Uterus (tissue), 4 donors: ENCODE results near the gene SPINK1. TPM values are rescaled to one million over a fixed set of nuclear protein-coding genes. Genes with fewer than 3 reads are reported as not detected.

Experiments used
- DNase-seq, 2 donors: peaks; one replicate each; pipeline ENCODE4 v3.0.0-alpha.2; 2019 to 2020
- H3K27ac ChIP-seq, 2 donors: fragments of 200-600 bp; sonication (generic); 1 replicate in 1 of 2; 2 replicates in 1 of 2; pipeline ENCODE4 v1.5.1; 2016 to 2018
- H3K27me3 ChIP-seq, 2 donors: fragments of 200-600 bp; sonication (generic); one replicate each; pipeline ENCODE4 v1.5.1; 2018 to 2019; ENCODE audit warnings: control low read depth in 1 of 2
- H3K36me3 ChIP-seq, 2 donors: fragments of 200-600 bp; sonication (generic); one replicate each; pipeline ENCODE4 v1.5.1; 2019; ENCODE audit warnings: control low read depth in 1 of 2
- H3K4me1 ChIP-seq, 2 donors: fragments of 200-600 bp; sonication (generic); one replicate each; pipeline ENCODE4 v1.5.1; 2018 to 2019; ENCODE audit warnings: control low read depth in 1 of 2
- H3K4me3 ChIP-seq, 2 donors: fragments of 200-600 bp; sonication (generic); 1 replicate in 1 of 2; 2 replicates in 1 of 2; pipeline ENCODE4 v1.5.1; 2018 to 2019; ENCODE audit warnings: mild to moderate bottlenecking in 1 of 2
- H3K9me3 ChIP-seq, 2 donors: fragments of 200-600 bp; sonication (generic); one replicate each; pipeline ENCODE4 v1.5.1; 2019; ENCODE audit warnings: control low read depth in 1 of 2
- POLR2A ChIP-seq, 2 donors: fragments of 450-650 bp; IDR thresholded peaks; one replicate each; pipeline ENCODE4 v1.6.1; 2016; ENCODE audit warnings: antibody characterized with exemption in 2 of 2, mild to moderate bottlenecking in 1 of 2, moderate library complexity in 1 of 2
- intact Hi-C: fragments of 100-400 bp; cut with DNase I; formaldehyde crosslinking; loops from one replicate; pipeline ENCODE4 v1.15.1; 2023; ENCODE audit warnings: low total_unique reads
- total RNA-seq, 4 donors: library from RNA; depleted of rRNA in 3 of 4; stranded (reverse); fragments of >200 nt in 3 of 4; gene quantifications; one replicate each; pipeline versions ENCODE4 v1.1.0 to v1.2.4, GENCODE V29; 2014 to 2023
- TF ChIP-seq, protein P1 (sequence below), 4 experiments: fragments of 200-600 bp in 2 of 4; fragments of 450-650 bp in 2 of 4; sonication (generic) in 2 of 4; IDR thresholded peaks; one replicate each; pipeline ENCODE4 v1.5.1; 2016 to 2019; ENCODE audit warnings: antibody characterized with exemption in 4 of 4, mild to moderate bottlenecking in 2 of 4, moderate library complexity in 1 of 4
- donor health status: DM: yes; HTN: yes; CAD: no.

SPINK1 gene
- total RNA-seq, 4 donors from 2014 or later = not detected

DNA sequence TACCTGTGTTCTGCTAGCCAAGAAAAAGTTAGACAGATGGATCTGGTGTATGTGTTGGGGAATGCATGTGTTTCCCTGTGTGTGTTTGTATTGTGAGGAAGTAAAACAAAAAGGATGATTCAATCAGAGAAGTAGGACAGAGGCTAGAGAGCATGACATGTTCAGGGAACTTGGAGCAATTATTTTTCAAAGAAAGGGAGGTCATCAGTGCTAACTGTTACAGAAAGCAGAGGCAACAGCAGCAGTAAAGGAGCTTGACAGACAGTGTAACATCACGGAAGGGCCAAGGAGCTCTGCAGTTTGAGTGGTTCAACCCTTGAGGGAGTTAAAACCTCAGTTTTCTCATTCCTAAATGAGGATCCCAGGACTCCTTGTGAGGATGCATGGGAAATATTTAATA lies 13.2 kb downstream of the SPINK1 start:
- Histone ChIP-seq H3K9me3 (no peaks in the 10 kb centered on the region), H3K27ac (no peak overlapping the region), H3K4me3 (no peak overlapping the region), H3K36me3 (no peaks in the 10 kb centered on the region), H3K27me3 (no peaks in the 10 kb centered on the region), H3K4me1 (no peaks in the 10 kb centered on the region)
- intact Hi-C loops = no loop called here
- no peak for DNase-seq
- TF ChIP-seq, protein P1, sequence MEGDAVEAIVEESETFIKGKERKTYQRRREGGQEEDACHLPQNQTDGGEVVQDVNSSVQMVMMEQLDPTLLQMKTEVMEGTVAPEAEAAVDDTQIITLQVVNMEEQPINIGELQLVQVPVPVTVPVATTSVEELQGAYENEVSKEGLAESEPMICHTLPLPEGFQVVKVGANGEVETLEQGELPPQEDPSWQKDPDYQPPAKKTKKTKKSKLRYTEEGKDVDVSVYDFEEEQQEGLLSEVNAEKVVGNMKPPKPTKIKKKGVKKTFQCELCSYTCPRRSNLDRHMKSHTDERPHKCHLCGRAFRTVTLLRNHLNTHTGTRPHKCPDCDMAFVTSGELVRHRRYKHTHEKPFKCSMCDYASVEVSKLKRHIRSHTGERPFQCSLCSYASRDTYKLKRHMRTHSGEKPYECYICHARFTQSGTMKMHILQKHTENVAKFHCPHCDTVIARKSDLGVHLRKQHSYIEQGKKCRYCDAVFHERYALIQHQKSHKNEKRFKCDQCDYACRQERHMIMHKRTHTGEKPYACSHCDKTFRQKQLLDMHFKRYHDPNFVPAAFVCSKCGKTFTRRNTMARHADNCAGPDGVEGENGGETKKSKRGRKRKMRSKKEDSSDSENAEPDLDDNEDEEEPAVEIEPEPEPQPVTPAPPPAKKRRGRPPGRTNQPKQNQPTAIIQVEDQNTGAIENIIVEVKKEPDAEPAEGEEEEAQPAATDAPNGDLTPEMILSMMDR (IDR thresholded peaks at IDR 0.05) = no peak
- no peak for TF ChIP-seq POLR2A (IDR thresholded peaks at IDR 0.05)

DNA sequence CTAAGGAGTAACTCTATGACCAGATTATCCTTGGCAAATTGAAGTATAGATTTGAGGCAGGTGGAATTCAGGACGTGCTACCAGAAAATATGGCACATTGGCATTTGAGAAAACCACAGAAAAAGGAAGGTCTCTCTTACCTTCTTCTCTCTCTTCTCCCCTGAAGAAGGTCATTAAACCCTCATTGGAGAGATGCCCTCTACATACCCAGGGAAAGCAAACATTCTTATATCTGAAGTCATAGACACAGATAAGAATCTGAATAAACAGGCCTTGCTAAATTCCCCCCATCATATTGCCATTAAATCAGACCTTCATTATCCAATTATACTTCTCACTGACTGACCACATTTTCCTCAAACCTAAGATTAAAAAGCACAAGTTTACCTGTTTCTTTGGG lies 17.8 kb downstream of the SPINK1 start:
- no peak overlapping the region for H3K27ac ChIP-seq
- H3K36me3 ChIP-seq = no peaks in the 10 kb centered on the region
- H3K27me3 ChIP-seq = no peaks in the 10 kb centered on the region
- no peaks in the 10 kb centered on the region for H3K4me1 ChIP-seq
- intact Hi-C loops = no loop called here
- H3K9me3 ChIP-seq = no peaks in the 10 kb centered on the region
- DNase-seq = no peak
- no peak overlapping the region for H3K4me3 ChIP-seq
- TF ChIP-seq, protein P1 (IDR thresholded peaks at IDR 0.05) = no peak
- no peak for TF ChIP-seq POLR2A (IDR thresholded peaks at IDR 0.05)

DNA sequence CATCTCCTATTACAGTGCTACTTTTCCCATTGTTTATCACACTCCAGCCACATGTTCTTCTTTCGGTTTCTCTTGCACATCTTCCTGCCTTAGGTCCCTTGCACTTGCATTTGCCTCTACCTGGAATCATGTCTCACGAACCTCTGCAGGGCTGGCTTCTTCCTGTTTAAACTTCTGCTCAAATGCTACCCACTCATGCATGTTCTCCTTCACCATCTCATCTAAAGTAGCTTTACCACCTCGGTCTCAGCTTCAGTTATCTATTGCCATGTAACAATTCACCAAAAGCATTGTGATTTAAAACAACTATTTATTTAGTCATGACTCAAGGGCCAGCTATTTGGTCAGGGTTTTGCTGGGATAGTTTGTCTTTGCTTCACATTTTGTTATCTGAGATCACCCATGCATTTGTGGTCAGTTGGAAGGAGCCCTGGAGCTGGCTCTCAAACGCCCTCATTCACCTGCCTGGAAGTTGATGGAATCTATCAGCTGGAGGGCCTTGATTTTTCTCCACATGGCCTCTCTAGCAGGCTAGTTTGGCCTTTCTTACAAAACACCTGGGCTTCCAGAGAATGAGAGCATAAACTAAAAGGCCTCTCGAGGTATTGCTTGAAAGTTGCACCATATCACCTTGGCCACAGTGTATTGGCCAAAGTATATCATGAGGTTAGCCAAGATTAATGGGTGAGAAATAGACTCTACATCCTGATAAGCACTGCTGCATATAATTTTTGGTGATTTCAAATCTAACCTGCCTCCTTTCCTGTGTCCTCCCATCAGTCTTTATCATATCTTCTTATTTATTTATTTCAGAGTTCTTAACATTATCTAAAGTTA lies 21.4 kb downstream of the SPINK1 start:
- Histone ChIP-seq H3K36me3 (no peaks in the 10 kb centered on the region), H3K27me3 (no peaks in the 10 kb centered on the region), H3K4me1 (no peaks in the 10 kb centered on the region), H3K27ac (no peak overlapping the region), H3K9me3 (no peaks in the 10 kb centered on the region), H3K4me3 (no peak overlapping the region)
- DNase-seq = no peak
- TF ChIP-seq, protein P1 (IDR thresholded peaks at IDR 0.05) = no peak
- no peak for TF ChIP-seq POLR2A (IDR thresholded peaks at IDR 0.05)
- intact Hi-C loops = no loop called here

DNA sequence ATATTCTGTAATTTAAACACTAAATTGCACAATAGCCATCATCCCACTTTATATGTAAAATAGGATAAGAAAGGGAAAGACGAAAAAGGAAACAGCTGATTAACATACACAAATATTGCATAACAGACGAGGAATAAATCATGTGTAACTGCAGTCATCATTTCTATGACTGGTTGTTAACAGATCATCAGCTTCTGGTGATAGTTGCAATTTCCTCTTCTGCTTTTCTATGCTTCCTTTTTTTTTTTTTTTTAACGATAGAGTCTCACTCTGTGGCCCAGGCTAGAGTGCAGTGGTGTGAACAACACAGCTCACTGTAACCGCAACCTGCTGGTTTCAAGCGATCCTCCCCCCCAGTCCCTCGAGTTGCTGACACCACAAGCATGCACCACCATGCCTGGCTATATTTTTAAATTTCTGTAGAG lies 26.4 kb downstream of the SPINK1 start:
- Histone ChIP-seq H3K27ac (no peak overlapping the region), H3K27me3 (no peaks in the 10 kb centered on the region), H3K9me3 (no peaks in the 10 kb centered on the region), H3K36me3 (no peaks in the 10 kb centered on the region), H3K4me3 (no peak overlapping the region), H3K4me1 (no peaks in the 10 kb centered on the region)
- TF ChIP-seq POLR2A (IDR thresholded peaks at IDR 0.05) = no peak
- TF ChIP-seq, protein P1 (IDR thresholded peaks at IDR 0.05) = no peak
- DNase-seq = no peak
- intact Hi-C loops = no loop called here

DNA sequence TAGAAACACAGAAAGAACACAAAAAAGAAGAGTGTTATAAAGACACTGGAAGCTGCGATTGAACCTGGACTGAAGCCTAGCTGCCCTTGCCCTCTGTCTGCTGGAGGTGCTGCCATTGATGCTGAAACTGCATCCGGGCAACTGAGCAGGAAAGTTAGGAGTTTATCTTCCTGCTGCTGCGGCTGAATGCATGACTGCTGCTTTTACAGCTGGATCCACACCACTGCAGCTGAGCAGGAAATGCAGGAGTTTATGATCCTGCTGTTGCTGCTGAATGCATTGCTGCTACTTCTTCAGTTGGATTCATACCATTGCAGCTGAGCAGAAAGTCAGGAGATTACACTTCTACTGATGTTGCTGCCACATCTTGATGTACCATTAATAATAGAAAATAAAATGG lies 27.1 kb downstream of the SPINK1 start:
- Histone ChIP-seq H3K4me3 (no peak overlapping the region), H3K36me3 (no peaks in the 10 kb centered on the region), H3K27me3 (no peaks in the 10 kb centered on the region), H3K4me1 (no peaks in the 10 kb centered on the region), H3K27ac (no peak overlapping the region), H3K9me3 (no peaks in the 10 kb centered on the region)
- intact Hi-C loops = no loop called here
- no peak for DNase-seq
- no peak for TF ChIP-seq POLR2A (IDR thresholded peaks at IDR 0.05)
- TF ChIP-seq, protein P1 (IDR thresholded peaks at IDR 0.05) = no peak
